HL-60 (cell line): ENCODE data around the gene PRELID2.

Source experiments
- GABPA ChIP-seq: IDR thresholded peaks from 2 replicates; pipeline ENCODE4 v1.6.1; 2012; ENCODE audit warnings: low read depth
- POLR2AphosphoS5 ChIP-seq: IDR thresholded peaks from 2 replicates; pipeline ENCODE4 v1.6.1; 2012; ENCODE audit warnings: low read depth
- SPI1 ChIP-seq: IDR thresholded peaks from 2 replicates; pipeline ENCODE4 v1.6.1; 2012; ENCODE audit warnings: low read depth, mild to moderate bottlenecking, borderline replicate concordance
- TF ChIP-seq, protein P1 (sequence below): IDR thresholded peaks from 2 replicates; pipeline ENCODE4 v1.6.1; 2012; ENCODE audit warnings: low read depth; ENCODE audit not compliant: insufficient replicate concordance
- TF ChIP-seq, protein P2 (sequence below): IDR thresholded peaks from one replicate; pipeline ENCODE4 v1.5.1; 2011; ENCODE audit warnings: low read length, control low read depth, inconsistent platforms; ENCODE audit not compliant: insufficient read depth

GRCh38 chr5:145796318-145796717, 38.8 kb downstream of the PRELID2 start:
- TF ChIP-seq, protein P1, sequence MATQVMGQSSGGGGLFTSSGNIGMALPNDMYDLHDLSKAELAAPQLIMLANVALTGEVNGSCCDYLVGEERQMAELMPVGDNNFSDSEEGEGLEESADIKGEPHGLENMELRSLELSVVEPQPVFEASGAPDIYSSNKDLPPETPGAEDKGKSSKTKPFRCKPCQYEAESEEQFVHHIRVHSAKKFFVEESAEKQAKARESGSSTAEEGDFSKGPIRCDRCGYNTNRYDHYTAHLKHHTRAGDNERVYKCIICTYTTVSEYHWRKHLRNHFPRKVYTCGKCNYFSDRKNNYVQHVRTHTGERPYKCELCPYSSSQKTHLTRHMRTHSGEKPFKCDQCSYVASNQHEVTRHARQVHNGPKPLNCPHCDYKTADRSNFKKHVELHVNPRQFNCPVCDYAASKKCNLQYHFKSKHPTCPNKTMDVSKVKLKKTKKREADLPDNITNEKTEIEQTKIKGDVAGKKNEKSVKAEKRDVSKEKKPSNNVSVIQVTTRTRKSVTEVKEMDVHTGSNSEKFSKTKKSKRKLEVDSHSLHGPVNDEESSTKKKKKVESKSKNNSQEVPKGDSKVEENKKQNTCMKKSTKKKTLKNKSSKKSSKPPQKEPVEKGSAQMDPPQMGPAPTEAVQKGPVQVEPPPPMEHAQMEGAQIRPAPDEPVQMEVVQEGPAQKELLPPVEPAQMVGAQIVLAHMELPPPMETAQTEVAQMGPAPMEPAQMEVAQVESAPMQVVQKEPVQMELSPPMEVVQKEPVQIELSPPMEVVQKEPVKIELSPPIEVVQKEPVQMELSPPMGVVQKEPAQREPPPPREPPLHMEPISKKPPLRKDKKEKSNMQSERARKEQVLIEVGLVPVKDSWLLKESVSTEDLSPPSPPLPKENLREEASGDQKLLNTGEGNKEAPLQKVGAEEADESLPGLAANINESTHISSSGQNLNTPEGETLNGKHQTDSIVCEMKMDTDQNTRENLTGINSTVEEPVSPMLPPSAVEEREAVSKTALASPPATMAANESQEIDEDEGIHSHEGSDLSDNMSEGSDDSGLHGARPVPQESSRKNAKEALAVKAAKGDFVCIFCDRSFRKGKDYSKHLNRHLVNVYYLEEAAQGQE: no peak
- TF ChIP-seq, protein P2, sequence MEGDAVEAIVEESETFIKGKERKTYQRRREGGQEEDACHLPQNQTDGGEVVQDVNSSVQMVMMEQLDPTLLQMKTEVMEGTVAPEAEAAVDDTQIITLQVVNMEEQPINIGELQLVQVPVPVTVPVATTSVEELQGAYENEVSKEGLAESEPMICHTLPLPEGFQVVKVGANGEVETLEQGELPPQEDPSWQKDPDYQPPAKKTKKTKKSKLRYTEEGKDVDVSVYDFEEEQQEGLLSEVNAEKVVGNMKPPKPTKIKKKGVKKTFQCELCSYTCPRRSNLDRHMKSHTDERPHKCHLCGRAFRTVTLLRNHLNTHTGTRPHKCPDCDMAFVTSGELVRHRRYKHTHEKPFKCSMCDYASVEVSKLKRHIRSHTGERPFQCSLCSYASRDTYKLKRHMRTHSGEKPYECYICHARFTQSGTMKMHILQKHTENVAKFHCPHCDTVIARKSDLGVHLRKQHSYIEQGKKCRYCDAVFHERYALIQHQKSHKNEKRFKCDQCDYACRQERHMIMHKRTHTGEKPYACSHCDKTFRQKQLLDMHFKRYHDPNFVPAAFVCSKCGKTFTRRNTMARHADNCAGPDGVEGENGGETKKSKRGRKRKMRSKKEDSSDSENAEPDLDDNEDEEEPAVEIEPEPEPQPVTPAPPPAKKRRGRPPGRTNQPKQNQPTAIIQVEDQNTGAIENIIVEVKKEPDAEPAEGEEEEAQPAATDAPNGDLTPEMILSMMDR: no peak
- TF ChIP-seq POLR2AphosphoS5: no peak
- TF ChIP-seq GABPA: no peak
- TF ChIP-seq SPI1: no peak
